Measurements from ENCODE around the gene BAMBI.

GRCh38 chr10:28676968-28677887, at the start of gene BAMBI:
- TF ChIP-seq EZH2 (IDR thresholded peaks at IDR 0.05; ENCODE audit: borderline replicate concordance, low read length), result no peak
- TF ChIP-seq CTCF (conservative IDR thresholded peaks at IDR 0.05 in 1 of 2, IDR thresholded peaks at IDR 0.05 in 1 of 2; ENCODE audit: extremely low read depth in 1 of 2, insufficient read depth in 1 of 2, low read depth in 1 of 2, low read length in 2 of 2), result peak; percentile 19 to 64

Data from mammary epithelial cell (primary cell).